Measurements from ENCODE around the gene BRF1. TPM values are rescaled to one million over a fixed set of nuclear protein-coding genes. Genes with fewer than 3 reads are reported as not detected.
A peak's percentile ranks its signal among the peaks of the same experiment; 100 is the strongest.

The BRF1 gene
- total and polyA plus RNA-seq, 2 donors from 2014 or later, result 19.3 to 34.1 TPM

GRCh38 chr14:105256292-105256960 lies 44.4 kb downstream of the BRF1 start:
- H3K27me3 ChIP-seq (ENCODE audit: control insufficient read depth, insufficient read depth, low read length), result no peaks in the 10 kb centered on the region
- H3K9ac ChIP-seq (ENCODE audit: low read length in 3 of 3), result no peak overlapping the region
- TF ChIP-seq CTCF (IDR thresholded peaks at IDR 0.05; ENCODE audit: borderline replicate concordance, extremely low read depth, insufficient read depth), result no peak
- FAIRE-seq (no peak), DNase-seq (no peak)
- H3K4me1 ChIP-seq (ENCODE audit: control insufficient read depth in 2 of 3, insufficient read depth in 2 of 3, low read depth in 1 of 3, low read length in 3 of 3), result no peaks in the 10 kb centered on the region
- no peak overlapping the region for H3K27ac ChIP-seq (ENCODE audit: low read depth in 2 of 2, low read length in 2 of 2)
- no peaks in the 10 kb centered on the region for H3K9me3 ChIP-seq (ENCODE audit: control insufficient read depth in 2 of 3, insufficient read depth in 1 of 3, low read length in 3 of 3)
- no peak overlapping the region for H3K4me3 ChIP-seq (ENCODE audit: low read length in 3 of 3)
- intact Hi-C loops (cut with DNase I), result no loop called here
- H3K36me3 ChIP-seq (ENCODE audit: control insufficient read depth in 2 of 3, insufficient read depth in 3 of 3, low read length in 3 of 3), result peaks cover 0 to 17% (median 3%) of the 10 kb centered on the region in 3 donors

GRCh38 chr14:105255021-105255507 lies 45.7 kb downstream of the BRF1 start:
- Histone ChIP-seq H3K4me3 (ENCODE audit: low read length in 3 of 3) (no peak overlapping the region), H3K9ac (ENCODE audit: low read length in 3 of 3) (no peak overlapping the region), H3K27ac (ENCODE audit: low read depth in 2 of 2, low read length in 2 of 2) (no peak overlapping the region), H3K9me3 (ENCODE audit: control insufficient read depth in 2 of 3, insufficient read depth in 1 of 3, low read length in 3 of 3) (no peaks in the 10 kb centered on the region), H3K27me3 (ENCODE audit: control insufficient read depth, insufficient read depth, low read length) (no peaks in the 10 kb centered on the region), H3K4me1 (ENCODE audit: control insufficient read depth in 2 of 3, insufficient read depth in 2 of 3, low read depth in 1 of 3, low read length in 3 of 3) (no peaks in the 10 kb centered on the region), H3K36me3 (ENCODE audit: control insufficient read depth in 2 of 3, insufficient read depth in 3 of 3, low read length in 3 of 3) (peaks cover 0 to 18% (median 6%) of the 10 kb centered on the region in 3 donors)
- intact Hi-C loops (cut with DNase I), result no loop called here
- TF ChIP-seq CTCF (IDR thresholded peaks at IDR 0.05; ENCODE audit: borderline replicate concordance, extremely low read depth, insufficient read depth), result no peak
- no peak for FAIRE-seq
- peak in 1 of 5 donors; percentile 60 for DNase-seq

- Histone ChIP-seq H3K4me1 (ENCODE audit: control insufficient read depth in 2 of 3, insufficient read depth in 2 of 3, low read depth in 1 of 3, low read length in 3 of 3) (peaks cover 0 to 2% (median 0%) of the 10 kb centered on the region in 3 donors), H3K9ac (ENCODE audit: low read length in 3 of 3) (no peak overlapping the region), H3K27ac (ENCODE audit: low read depth in 2 of 2, low read length in 2 of 2) (no peak overlapping the region), H3K27me3 (ENCODE audit: control insufficient read depth, insufficient read depth, low read length) (no peaks in the 10 kb centered on the region), H3K4me3 (ENCODE audit: low read length in 3 of 3) (no peak overlapping the region), H3K9me3 (ENCODE audit: control insufficient read depth in 2 of 3, insufficient read depth in 1 of 3, low read length in 3 of 3) (no peaks in the 10 kb centered on the region), H3K36me3 (ENCODE audit: control insufficient read depth in 2 of 3, insufficient read depth in 3 of 3, low read length in 3 of 3) (peaks cover 0 to 24% (median 6%) of the 10 kb centered on the region in 3 donors)
- no peak for TF ChIP-seq CTCF (IDR thresholded peaks at IDR 0.05; ENCODE audit: borderline replicate concordance, extremely low read depth, insufficient read depth)
- FAIRE-seq (no peak), DNase-seq (no peak)
- intact Hi-C loops (cut with DNase I), result no loop called here
Measured at GRCh38 chr14:105253329-105253682, 47.5 kb downstream of the BRF1 start.

Measured in kidney (tissue), 14 donors.